Activated CD8-positive, alpha-beta memory T cell treated with anti-CD3 and anti-CD28 coated beads for 1 hour (primary cell): ENCODE results near the gene ARL4D.
"Not testable (repeated sequence)": the region's sequence is repeated elsewhere in the genome, so short reads cannot be mapped to it uniquely, and the experiment has no call there.

Experiments
- DNase-seq, 2 donors: peaks; one replicate each; pipeline ENCODE4 v3.0.0-alpha.2; 2020; ENCODE audit warnings: low read depth in 1 of 2; ENCODE audit errors: extremely low read depth in 1 of 2

Gene ARL4D

GRCh38 chr17:43419375-43419882 is 20.6 kb downstream of the ARL4D start:
- not testable (repeated sequence) for DNase-seq

- no peak for DNase-seq
Observed at GRCh38 chr17:43423777-43424455, 25.1 kb downstream of the ARL4D start.

- no peak for DNase-seq
Observed at GRCh38 chr17:43427362-43428043, 28.7 kb downstream of the ARL4D start.

GRCh38 chr17:43428524-43428923 is 29.7 kb downstream of the ARL4D start:
- DNase-seq: no peak

GRCh38 chr17:43430936-43431713 is 32.3 kb downstream of the ARL4D start:
- DNase-seq: no peak

- DNase-seq: no peak
Observed at GRCh38 chr17:43431714-43432523, 33.1 kb downstream of the ARL4D start.

GRCh38 chr17:43434902-43435319 is 36.1 kb downstream of the ARL4D start:
- DNase-seq: no peak

- no peak for DNase-seq
Observed at GRCh38 chr17:43437756-43438155, 39.0 kb downstream of the ARL4D start.

- no peak for DNase-seq
Observed at GRCh38 chr17:43438626-43439025, 39.8 kb downstream of the ARL4D start.

- no peak for DNase-seq
Observed at GRCh38 chr17:43439041-43439440, 40.2 kb downstream of the ARL4D start.

- no peak for DNase-seq
Observed at GRCh38 chr17:43442711-43443110, 43.9 kb downstream of the ARL4D start.

- DNase-seq: no peak
Observed at GRCh38 chr17:43443381-43443780, 44.6 kb downstream of the ARL4D start.

- no peak for DNase-seq
Observed at GRCh38 chr17:43444223-43445008, 45.6 kb downstream of the ARL4D start.

GRCh38 chr17:43445009-43445589 is 46.3 kb downstream of the ARL4D start:
- no peak for DNase-seq

GRCh38 chr17:43446773-43447172 is 48.0 kb downstream of the ARL4D start:
- DNase-seq: no peak

GRCh38 chr17:43448720-43449469 is 50.1 kb downstream of the ARL4D start:
- DNase-seq: no peak

- DNase-seq: no peak
Observed at GRCh38 chr17:43449470-43450248, 50.9 kb downstream of the ARL4D start.
